ENCODE results near the gene GNAZ. TPM values are rescaled to one million over a fixed set of nuclear protein-coding genes. Genes with fewer than 3 reads are reported as not detected.

GNAZ gene
- total and polyA plus RNA-seq, 9 donors: 3.0 to 4.8 (median 3.7) TPM

- Histone ChIP-seq H3K9me3 (replicated peaks; ENCODE audit: control insufficient read depth, low read depth, low read length) (no peaks in the 10 kb centered on the region), H3K27me3 (ENCODE audit: control insufficient read depth, insufficient read depth, low read length) (peaks cover 7% of the 10 kb centered on the region), H3K4me1 (ENCODE audit: control insufficient read depth, insufficient read depth, low read length) (peaks cover 88% of the 10 kb centered on the region), H3K27ac (ENCODE audit: low read length) (no peak overlapping the region), H3K4me3 (ENCODE audit: low read length) (no peak overlapping the region), H3K36me3 (ENCODE audit: control insufficient read depth, insufficient read depth, low read length) (no peaks in the 10 kb centered on the region)
- DNase-seq: no peak
- WGBS (ENCODE audit: insufficient coverage): 88% methylated on average over 6 of the region's 7 CpGs
These were observed 45.0 kb downstream of the GNAZ start for GRCh38 chr22:23115369-23115768.

GRCh38 chr22:23115825-23116494 is 45.6 kb downstream of the GNAZ start:
- DNase-seq: no peak
- no peak overlapping the region for H3K4me3 ChIP-seq (ENCODE audit: low read length)
- peaks cover 82% of the 10 kb centered on the region for H3K4me1 ChIP-seq (ENCODE audit: control insufficient read depth, insufficient read depth, low read length)
- no peak overlapping the region for H3K27ac ChIP-seq (ENCODE audit: low read length)
- H3K27me3 ChIP-seq (ENCODE audit: control insufficient read depth, insufficient read depth, low read length): peaks cover 7% of the 10 kb centered on the region
- H3K36me3 ChIP-seq (ENCODE audit: control insufficient read depth, insufficient read depth, low read length): no peaks in the 10 kb centered on the region
- 71% methylated on average over 18 of the region's 18 CpGs for WGBS (ENCODE audit: insufficient coverage)
- no peaks in the 10 kb centered on the region for H3K9me3 ChIP-seq (replicated peaks; ENCODE audit: control insufficient read depth, low read depth, low read length)

GRCh38 chr22:23116506-23117263 is 46.4 kb downstream of the GNAZ start:
- H3K27ac ChIP-seq (ENCODE audit: low read length): no peak overlapping the region
- no peaks in the 10 kb centered on the region for H3K9me3 ChIP-seq (replicated peaks; ENCODE audit: control insufficient read depth, low read depth, low read length)
- peaks cover 77% of the 10 kb centered on the region for H3K4me1 ChIP-seq (ENCODE audit: control insufficient read depth, insufficient read depth, low read length)
- H3K27me3 ChIP-seq (ENCODE audit: control insufficient read depth, insufficient read depth, low read length): peaks cover 7% of the 10 kb centered on the region
- WGBS (ENCODE audit: insufficient coverage): 50% methylated on average over 5 of the region's 10 CpGs
- no peak overlapping the region for H3K4me3 ChIP-seq (ENCODE audit: low read length)
- peak; percentile 65 for DNase-seq
- no peaks in the 10 kb centered on the region for H3K36me3 ChIP-seq (ENCODE audit: control insufficient read depth, insufficient read depth, low read length)

DNA sequence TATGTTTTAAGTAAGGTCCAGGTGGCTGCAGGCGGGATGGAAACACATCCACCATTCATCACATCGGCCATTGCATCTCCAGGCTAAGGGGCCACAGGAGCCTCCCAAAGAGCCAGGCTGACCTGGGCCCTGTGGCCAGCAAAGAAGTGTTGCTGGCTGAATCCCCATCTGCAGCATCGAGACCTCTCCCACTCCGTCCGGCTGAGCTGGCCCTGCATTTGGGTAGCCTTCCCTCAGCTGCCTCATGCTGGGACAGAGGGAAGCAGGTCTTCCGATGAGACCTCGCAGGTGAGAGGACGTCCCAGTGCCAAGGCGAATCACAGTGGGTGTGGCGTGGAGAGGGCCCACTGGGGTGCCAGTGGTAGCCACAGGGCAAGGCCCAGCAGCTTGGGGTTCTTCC is 47.0 kb downstream of the GNAZ start:
- peaks cover 7% of the 10 kb centered on the region for H3K27me3 ChIP-seq (ENCODE audit: control insufficient read depth, insufficient read depth, low read length)
- no peak for DNase-seq
- peaks cover 75% of the 10 kb centered on the region for H3K4me1 ChIP-seq (ENCODE audit: control insufficient read depth, insufficient read depth, low read length)
- H3K4me3 ChIP-seq (ENCODE audit: low read length): no peak overlapping the region
- H3K36me3 ChIP-seq (ENCODE audit: control insufficient read depth, insufficient read depth, low read length): no peaks in the 10 kb centered on the region
- WGBS (ENCODE audit: insufficient coverage): 83% methylated on average over 10 of the region's 10 CpGs
- no peaks in the 10 kb centered on the region for H3K9me3 ChIP-seq (replicated peaks; ENCODE audit: control insufficient read depth, low read depth, low read length)
- no peak overlapping the region for H3K27ac ChIP-seq (ENCODE audit: low read length)

DNA sequence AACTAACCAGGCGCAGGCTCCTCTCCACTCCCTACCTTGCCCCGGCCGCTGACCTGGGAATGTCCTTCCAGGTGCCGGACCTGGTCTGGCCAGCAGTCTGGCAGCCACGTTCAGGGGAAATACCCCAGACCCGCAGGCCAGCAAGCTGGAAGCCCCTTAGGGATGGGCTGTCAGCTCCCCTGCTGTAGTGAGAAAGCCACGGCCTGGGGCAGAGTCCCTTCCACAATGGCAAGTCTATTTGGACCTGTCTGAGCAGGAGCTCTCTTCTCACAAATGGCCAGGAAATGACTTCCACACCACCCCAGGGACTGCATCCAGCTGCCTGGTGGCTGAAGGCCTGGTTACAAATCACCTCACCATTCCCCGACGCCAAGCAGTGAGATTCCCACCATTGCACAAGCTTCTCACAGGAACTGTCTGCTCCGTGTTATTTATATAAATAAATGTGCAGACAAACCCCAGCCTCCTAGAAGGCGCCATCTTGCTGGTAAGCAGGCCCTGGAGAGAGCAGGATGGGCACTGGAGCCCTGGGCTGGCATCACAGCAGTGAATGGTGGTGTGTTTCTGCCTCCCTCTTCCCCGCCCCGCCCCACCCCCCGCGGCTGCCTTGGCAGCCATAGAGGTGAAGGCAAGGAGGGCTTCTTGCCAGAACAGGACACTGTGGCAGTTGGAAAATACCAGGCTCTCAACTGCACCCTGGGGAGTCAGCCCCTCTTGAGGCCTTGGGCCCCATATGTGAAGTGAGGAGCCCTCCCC is 47.8 kb downstream of the GNAZ start:
- no peak overlapping the region for H3K4me3 ChIP-seq (ENCODE audit: low read length)

DNA sequence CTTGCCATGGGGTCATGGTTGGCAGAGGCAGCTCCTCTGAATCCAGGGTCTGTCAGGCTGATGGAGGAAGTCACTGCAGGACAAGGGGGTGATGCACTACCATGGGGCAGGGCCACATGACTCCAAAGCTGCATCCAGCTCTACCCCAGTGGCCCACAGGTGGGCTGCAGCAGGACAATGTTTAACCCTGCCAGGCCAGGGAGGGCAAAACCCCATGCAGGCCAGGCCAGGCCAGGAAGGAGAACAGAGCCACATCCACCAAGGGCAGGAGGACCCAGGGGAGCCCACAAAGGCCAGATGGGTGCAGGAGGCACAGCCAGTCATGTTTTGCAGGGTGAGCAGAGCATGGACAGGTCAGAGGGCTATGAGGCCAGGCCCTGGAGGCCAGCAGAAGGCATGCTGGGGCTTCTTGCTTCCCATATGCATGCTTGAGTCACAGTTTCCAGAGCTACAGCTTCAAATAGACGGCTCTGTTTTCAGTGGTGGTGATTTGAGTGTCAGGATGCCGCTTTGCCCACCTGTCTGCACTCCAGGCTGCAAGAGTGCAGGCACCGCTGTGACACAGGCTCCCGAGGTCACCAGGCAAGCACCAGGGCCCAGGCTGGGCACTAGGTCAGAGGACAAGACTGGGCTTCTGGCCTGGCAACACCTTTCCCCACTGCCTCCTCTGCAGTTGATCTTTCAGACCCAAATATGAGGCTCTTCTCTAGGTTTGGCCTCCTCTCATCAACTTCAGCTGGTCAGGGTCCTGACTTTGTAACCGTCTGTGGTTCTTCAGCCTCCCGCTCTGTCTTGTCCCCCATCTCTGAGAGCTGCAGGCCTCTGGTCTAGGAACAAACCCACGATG is 48.6 kb downstream of the GNAZ start:
- DNase-seq: no peak
- Histone ChIP-seq H3K9me3 (replicated peaks; ENCODE audit: control insufficient read depth, low read depth, low read length) (no peaks in the 10 kb centered on the region), H3K36me3 (ENCODE audit: control insufficient read depth, insufficient read depth, low read length) (no peaks in the 10 kb centered on the region), H3K4me3 (ENCODE audit: low read length) (no peak overlapping the region), H3K27me3 (ENCODE audit: control insufficient read depth, insufficient read depth, low read length) (peaks cover 2% of the 10 kb centered on the region), H3K27ac (ENCODE audit: low read length) (no peak overlapping the region), H3K4me1 (ENCODE audit: control insufficient read depth, insufficient read depth, low read length) (peaks cover 65% of the 10 kb centered on the region)
- WGBS (ENCODE audit: insufficient coverage): 73% methylated on average over 4 of the region's 7 CpGs

More for the DNA sequence above, 47.8 kb downstream of the GNAZ start:
- peaks cover 5% of the 10 kb centered on the region for H3K27me3 ChIP-seq (ENCODE audit: control insufficient read depth, insufficient read depth, low read length)
- H3K36me3 ChIP-seq (ENCODE audit: control insufficient read depth, insufficient read depth, low read length): no peaks in the 10 kb centered on the region
- WGBS (ENCODE audit: insufficient coverage): 78% methylated on average over 11 of the region's 15 CpGs
- no peak for DNase-seq
- H3K9me3 ChIP-seq (replicated peaks; ENCODE audit: control insufficient read depth, low read depth, low read length): no peaks in the 10 kb centered on the region
- peaks cover 73% of the 10 kb centered on the region for H3K4me1 ChIP-seq (ENCODE audit: control insufficient read depth, insufficient read depth, low read length)
- H3K27ac ChIP-seq (ENCODE audit: low read length): no peak overlapping the region

- Histone ChIP-seq H3K27ac (ENCODE audit: low read length) (no peak overlapping the region), H3K9me3 (replicated peaks; ENCODE audit: control insufficient read depth, low read depth, low read length) (no peaks in the 10 kb centered on the region), H3K36me3 (ENCODE audit: control insufficient read depth, insufficient read depth, low read length) (no peaks in the 10 kb centered on the region), H3K27me3 (ENCODE audit: control insufficient read depth, insufficient read depth, low read length) (peaks cover 2% of the 10 kb centered on the region), H3K4me3 (ENCODE audit: low read length) (no peak overlapping the region), H3K4me1 (ENCODE audit: control insufficient read depth, insufficient read depth, low read length) (peaks cover 60% of the 10 kb centered on the region)
- WGBS (ENCODE audit: insufficient coverage): 80% methylated on average over 11 of the region's 15 CpGs
- no peak for DNase-seq
These were observed 49.4 kb downstream of the GNAZ start for GRCh38 chr22:23119494-23120414.

DNA sequence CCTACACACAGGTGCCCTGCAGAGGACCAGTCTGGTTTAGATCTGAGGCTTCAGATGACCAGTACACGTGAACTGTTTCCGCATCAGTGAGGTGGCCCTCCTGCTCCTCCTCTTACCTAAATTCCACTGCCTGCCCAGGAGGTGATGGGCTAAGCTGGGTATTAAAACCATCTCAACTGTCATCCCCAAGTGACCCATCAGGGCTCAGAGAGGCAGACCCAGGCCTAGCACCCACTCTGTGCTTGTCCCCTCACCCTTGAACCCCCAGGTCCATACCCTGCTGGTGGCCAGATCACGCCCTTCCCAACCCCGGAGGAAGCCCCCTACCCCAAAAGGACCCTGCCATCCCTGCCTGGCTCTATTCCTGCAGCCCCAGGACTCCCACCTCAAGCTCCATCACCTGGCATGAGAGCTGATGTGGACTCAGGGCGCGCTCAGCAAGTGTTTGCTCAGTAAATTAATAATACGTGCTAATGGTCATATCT is 50.1 kb downstream of the GNAZ start:
- peaks cover 55% of the 10 kb centered on the region for H3K4me1 ChIP-seq (ENCODE audit: control insufficient read depth, insufficient read depth, low read length)
- DNase-seq: no peak
- WGBS (ENCODE audit: insufficient coverage): 100% methylated on average over 2 of the region's 7 CpGs
- H3K4me3 ChIP-seq (ENCODE audit: low read length): no peak overlapping the region
- H3K36me3 ChIP-seq (ENCODE audit: control insufficient read depth, insufficient read depth, low read length): no peaks in the 10 kb centered on the region
- H3K27ac ChIP-seq (ENCODE audit: low read length): no peak overlapping the region
- H3K27me3 ChIP-seq (ENCODE audit: control insufficient read depth, insufficient read depth, low read length): peaks cover 2% of the 10 kb centered on the region
- no peaks in the 10 kb centered on the region for H3K9me3 ChIP-seq (replicated peaks; ENCODE audit: control insufficient read depth, low read depth, low read length)

GRCh38 chr22:23121000-23121421 is 50.7 kb downstream of the GNAZ start:
- no peak for DNase-seq
- H3K36me3 ChIP-seq (ENCODE audit: control insufficient read depth, insufficient read depth, low read length): no peaks in the 10 kb centered on the region
- no peak overlapping the region for H3K4me3 ChIP-seq (ENCODE audit: low read length)
- H3K4me1 ChIP-seq (ENCODE audit: control insufficient read depth, insufficient read depth, low read length): peaks cover 49% of the 10 kb centered on the region
- no peaks in the 10 kb centered on the region for H3K9me3 ChIP-seq (replicated peaks; ENCODE audit: control insufficient read depth, low read depth, low read length)
- peaks cover 2% of the 10 kb centered on the region for H3K27me3 ChIP-seq (ENCODE audit: control insufficient read depth, insufficient read depth, low read length)
- 92% methylated on average over 1 of the region's 4 CpGs for WGBS (ENCODE audit: insufficient coverage)
- no peak overlapping the region for H3K27ac ChIP-seq (ENCODE audit: low read length)
